Mucosa of descending colon (tissue), 3 donors: Measurements from ENCODE around the gene EEF1G. TPM values are rescaled to one million over a fixed set of nuclear protein-coding genes. Genes with fewer than 3 reads are reported as not detected.
A peak's percentile ranks its signal among the peaks of the same experiment; 100 is the strongest.

ENCODE experiments used
- ATAC-seq: fragments of 200-7000 bp; cut with Tn5 transposase; one replicate; pipeline ENCODE4 v1.9.1; 2020; ENCODE audit warnings: mild to moderate bottlenecking, moderate library complexity
- DNase-seq, 3 donors: peaks; one replicate each; pipeline ENCODE4 v3.0.0-alpha.2; 2020
- H3K36me3 ChIP-seq: fragments of 200-600 bp; one replicate; pipeline ENCODE4 v1.8.0; 2021; ENCODE audit warnings: low read depth, mild to moderate bottlenecking
- H3K4me1 ChIP-seq: fragments of 200-600 bp; one replicate; pipeline ENCODE4 v1.8.0; 2021; ENCODE audit warnings: low read depth, mild to moderate bottlenecking
- H3K4me3 ChIP-seq: fragments of 200-600 bp; one replicate; pipeline ENCODE4 v1.8.0; 2021; ENCODE audit warnings: mild to moderate bottlenecking
- H3K9me3 ChIP-seq: fragments of 200-600 bp; one replicate; pipeline ENCODE4 v1.8.0; 2021; ENCODE audit warnings: mild to moderate bottlenecking
- CTCF ChIP-seq: fragments of 200-600 bp; IDR thresholded peaks from one replicate; pipeline ENCODE4 v1.8.0; 2022; ENCODE audit warnings: antibody characterized with exemption, mild to moderate bottlenecking
- intact Hi-C, 2 donors: fragments of 100-400 bp; cut with DNase I in 1 of 2; cut with micrococcal nuclease in 1 of 2; formaldehyde crosslinking; loops; one replicate each; pipeline versions ENCODE4 v1.11.0 to v1.11.1; 2022; cut with DNase I, micrococcal nuclease
- total RNA-seq, 3 donors: library from RNA; stranded (reverse); fragmentation: NEBNext Ultra II Directional in 2 of 3; extraction: Animal tissue kit (Norgen Biotek cat#: 25700) in 2 of 3; gene quantifications; one replicate each; pipeline versions ENCODE4 v1.2.1 to v1.2.4, GENCODE V29; 2021 to 2023
- donor health status: DM: no; HTN: no; CAD: no; lungs with moderate emphysema.
- donor health status: DM: no; HTN: no; CAD: no.
- donor health status: DM: no; HTN: yes; CAD: no.

Gene EEF1G
- total RNA-seq, 3 donors from 2014 or later: 1,059 to 1,365 (median 1,164) TPM

GRCh38 chr11:62547691-62548281 lies 25.9 kb downstream of the EEF1G start:
- TF ChIP-seq CTCF: no peak
- H3K4me1 ChIP-seq: peaks cover 62% of the 10 kb centered on the region
- ATAC-seq (no peak), DNase-seq (peak in 2 of 3 donors; percentile 43 to 48)
- H3K36me3 ChIP-seq: no peaks in the 10 kb centered on the region
- intact Hi-C loops: loop anchor here in 1 of 2 donors (10.0 kb wide), 1 partner anchor 153 kb away; no protein-coding TSS in a partner anchor
- H3K9me3 ChIP-seq: no peaks in the 10 kb centered on the region
- no peak overlapping the region for H3K4me3 ChIP-seq

GRCh38 chr11:62546929-62547625 lies 26.6 kb downstream of the EEF1G start:
- H3K4me3 ChIP-seq: peak overlapping the region; percentile 97
- intact Hi-C loops: loop anchor here in 1 of 2 donors (10.0 kb wide), 1 partner anchor 152 kb away; no protein-coding TSS in a partner anchor
- TF ChIP-seq CTCF: no peak
- H3K4me1 ChIP-seq: peaks cover 61% of the 10 kb centered on the region
- ATAC-seq (peak; percentile 0), DNase-seq (peak; percentile 57 to 71 (median 68))
- H3K36me3 ChIP-seq: no peaks in the 10 kb centered on the region
- no peaks in the 10 kb centered on the region for H3K9me3 ChIP-seq

- intact Hi-C loops: loop anchor here in 1 of 2 donors (10.0 kb wide), 1 partner anchor 152 kb away; no protein-coding TSS in a partner anchor
- no peak for TF ChIP-seq CTCF
- H3K9me3 ChIP-seq: no peaks in the 10 kb centered on the region
- H3K4me1 ChIP-seq: peaks cover 60% of the 10 kb centered on the region
- peak within 1 kb of the TSS; percentile 97 for H3K4me3 ChIP-seq
- H3K36me3 ChIP-seq: no peaks in the 10 kb centered on the region
- DNase-seq (peak; percentile 92 to 94 (median 92)), ATAC-seq (peak; percentile 63)
These were observed 27.3 kb downstream of the EEF1G start, which contains the start of gene AHNAK for GRCh38 chr11:62546244-62546928. AHNAK (minus strand) TSS chr11:62546806; CDS start chr11:62536098, 10,708 bp downstream.

GRCh38 chr11:62545437-62546243 lies 28.1 kb downstream of the EEF1G start:
- H3K4me3 ChIP-seq: peak overlapping the region; percentile 97
- ATAC-seq (peak; percentile 48), DNase-seq (peak; percentile 90 to 95 (median 94))
- peaks cover 62% of the 10 kb centered on the region for H3K4me1 ChIP-seq
- H3K9me3 ChIP-seq: no peaks in the 10 kb centered on the region
- intact Hi-C loops: loop anchor here in 1 of 2 donors (10.0 kb wide), 1 partner anchor 151 kb away; no protein-coding TSS in a partner anchor
- no peaks in the 10 kb centered on the region for H3K36me3 ChIP-seq
- no peak for TF ChIP-seq CTCF
